Mesendoderm (in vitro differentiated cells): ENCODE data around the gene HMGN4. TPM values are rescaled to one million over a fixed set of nuclear protein-coding genes. Genes with fewer than 3 reads are reported as not detected.

ENCODE experiments used
- DNase-seq: peaks from one replicate; pipeline ENCODE4 v3.0.0; 2013
- H2AK5ac ChIP-seq: 2 replicates; pipeline ENCODE4 v1.6.1; 2013; ENCODE audit warnings: low read length, inconsistent platforms
- H2BK120ac ChIP-seq: 2 replicates; pipeline ENCODE4 v1.6.1; 2013; ENCODE audit warnings: low read depth, mild to moderate bottlenecking, low read length, moderate library complexity, mixed read lengths
- H2BK15ac ChIP-seq: replicated peaks from 2 replicates; pipeline ENCODE4 v1.6.1; 2013; ENCODE audit warnings: low read depth, mild to moderate bottlenecking, moderate library complexity
- H2BK5ac ChIP-seq: 2 replicates; pipeline ENCODE4 v1.6.1; 2013; ENCODE audit warnings: low read length, inconsistent platforms
- H3K18ac ChIP-seq: 2 replicates; pipeline ENCODE4 v1.6.1; 2013; ENCODE audit warnings: mild to moderate bottlenecking, low read length, mixed read lengths
- H3K23ac ChIP-seq: one replicate; pipeline ENCODE4 v1.6.1; 2013; ENCODE audit warnings: low read length
- H3K27ac ChIP-seq: 2 replicates; pipeline ENCODE4 v1.5.1; 2013; ENCODE audit warnings: low read depth, mild to moderate bottlenecking, inconsistent platforms, low read length, moderate library complexity
- H3K27me3 ChIP-seq: 2 replicates; pipeline ENCODE4 v1.6.1; 2013; ENCODE audit warnings: low read length, control low read depth, mild to moderate bottlenecking, inconsistent platforms; ENCODE audit not compliant: insufficient read depth, poor library complexity
- H3K36me3 ChIP-seq: 2 replicates; pipeline ENCODE4 v1.6.1; 2013; ENCODE audit warnings: low read length, inconsistent platforms; ENCODE audit not compliant: control insufficient read depth, insufficient read depth
- H3K4ac ChIP-seq: one replicate; pipeline ENCODE4 v1.6.1; 2013; ENCODE audit warnings: low read depth, mild to moderate bottlenecking, low read length, moderate library complexity
- H3K4me1 ChIP-seq: 2 replicates; pipeline ENCODE4 v1.6.1; 2013; ENCODE audit warnings: low read depth, low read length, inconsistent platforms; ENCODE audit not compliant: control insufficient read depth
- H3K4me2 ChIP-seq: 2 replicates; pipeline ENCODE4 v1.6.1; 2013; ENCODE audit warnings: low read length
- H3K4me3 ChIP-seq: 2 replicates; pipeline ENCODE4 v1.5.1; 2013; ENCODE audit warnings: mild to moderate bottlenecking, low read length
- H3K56ac ChIP-seq: one replicate; pipeline ENCODE4 v1.6.1; 2013; ENCODE audit warnings: low read length
- H3K79me1 ChIP-seq: 2 replicates; pipeline ENCODE4 v1.6.1; 2013; ENCODE audit warnings: low read length, inconsistent platforms
- H3K79me2 ChIP-seq: 2 replicates; pipeline ENCODE4 v1.6.1; 2013; ENCODE audit warnings: mild to moderate bottlenecking, low read length; ENCODE audit not compliant: control insufficient read depth, insufficient read depth
- H3K9ac ChIP-seq: 2 replicates; pipeline ENCODE4 v1.6.1; 2013; ENCODE audit warnings: low read length, inconsistent platforms
- H4K5ac ChIP-seq: one replicate; pipeline ENCODE4 v1.6.1; 2013; ENCODE audit warnings: low read length
- H4K8ac ChIP-seq: one replicate; pipeline ENCODE4 v1.6.1; 2013; ENCODE audit warnings: low read depth, mild to moderate bottlenecking, control low read depth, low read length, moderate library complexity
- WGBS: extraction: QIAGEN DNeasy Blood & Tissue Kit; methylation state at CpG from one replicate; pipeline ENCODE4 v1.1.7; 2013; ENCODE audit warnings: low lambda C conversion rate, missing lambda C conversion rate; ENCODE audit not compliant: insufficient coverage; ENCODE audit errors: extremely low coverage; 5-methylcytosine and 5-hydroxymethylcytosine counted together
- polyA plus RNA-seq, 2 experiments: library from polyadenylated mRNA; stranded (reverse); fragments of 200-250 nt; gene quantifications; one replicate each; pipeline ENCODE4 v1.2.3, GENCODE V29; 2013

The HMGN4 gene
- polyA plus RNA-seq (2013, experiment 1 of 2), result 28.8 TPM
- polyA plus RNA-seq (2013, experiment 2 of 2), result 30.9 TPM

GRCh38 chr6:26537846-26538571, at the start of gene HMGN4:
TSS of gene HMGN4 (plus strand) at chr6:26538366. CDS start at chr6:26545207, 6,841 bp downstream.
- Histone ChIP-seq H3K27me3 (no peaks in the 10 kb centered on the region), H3K4me3 (peak within 1 kb of the TSS; percentile 91), H3K23ac (no peak within 1 kb of the TSS), H3K4ac (peak within 1 kb of the TSS; percentile 78), H2BK120ac (no peak within 1 kb of the TSS), H3K27ac (peak within 1 kb of the TSS; percentile 85), H2BK5ac (no peak within 1 kb of the TSS), H4K8ac (no peak within 1 kb of the TSS), H3K9ac (peak within 1 kb of the TSS; percentile 92), H4K5ac (no peak within 1 kb of the TSS), H3K18ac (peak within 1 kb of the TSS; percentile 85), H3K56ac (peak within 1 kb of the TSS; percentile 94), H3K4me1 (no peaks in the 10 kb centered on the region), H3K36me3 (no peaks in the 10 kb centered on the region), H3K79me2 (peaks cover 7% of the 10 kb centered on the region), H3K4me2 (peak within 1 kb of the TSS; percentile 78), H2AK5ac (no peak within 1 kb of the TSS), H3K79me1 (peaks cover 7% of the 10 kb centered on the region), H2BK15ac (no peak within 1 kb of the TSS)
- DNase-seq, result peak; percentile 97
- no CpG with 5 or more reads among the region's 49 CpGs for WGBS

- Histone ChIP-seq H3K18ac (no peak overlapping the region), H3K36me3 (no peaks in the 10 kb centered on the region), H3K9ac (no peak overlapping the region), H3K27ac (no peak overlapping the region), H3K79me1 (no peaks in the 10 kb centered on the region), H2AK5ac (no peak overlapping the region), H3K4me1 (no peaks in the 10 kb centered on the region), H3K79me2 (no peaks in the 10 kb centered on the region), H3K4me2 (no peak overlapping the region), H3K56ac (no peak overlapping the region), H4K8ac (no peak overlapping the region), H3K27me3 (no peaks in the 10 kb centered on the region), H4K5ac (no peak overlapping the region), H2BK15ac (no peak overlapping the region), H2BK5ac (no peak overlapping the region), H2BK120ac (no peak overlapping the region), H3K4me3 (no peak overlapping the region), H3K23ac (no peak overlapping the region), H3K4ac (no peak overlapping the region)
- no peak for DNase-seq
- no CpG with 5 or more reads among the region's 8 CpGs for WGBS
Observed at GRCh38 chr6:26489996-26490964, 47.9 kb upstream of the HMGN4 start.

GRCh38 chr6:26491604-26492003, 46.6 kb upstream of the HMGN4 start:
- WGBS, result no CpG with 5 or more reads among the region's 5 CpGs
- no peak overlapping the region for H3K56ac ChIP-seq
- H3K79me2 ChIP-seq, result no peaks in the 10 kb centered on the region
- no peak overlapping the region for H2AK5ac ChIP-seq
- no peak overlapping the region for H3K4ac ChIP-seq
- no peak overlapping the region for H3K27ac ChIP-seq
- H3K4me1 ChIP-seq, result no peaks in the 10 kb centered on the region
- no peak overlapping the region for H3K4me2 ChIP-seq
- H4K8ac ChIP-seq, result no peak overlapping the region
- H2BK15ac ChIP-seq, result no peak overlapping the region
- no peak overlapping the region for H3K4me3 ChIP-seq
- DNase-seq, result peak; percentile 20
- no peak overlapping the region for H3K23ac ChIP-seq
- H3K27me3 ChIP-seq, result no peaks in the 10 kb centered on the region
- H2BK5ac ChIP-seq, result no peak overlapping the region
- H3K36me3 ChIP-seq, result no peaks in the 10 kb centered on the region
- no peak overlapping the region for H3K9ac ChIP-seq
- H3K18ac ChIP-seq, result no peak overlapping the region
- H4K5ac ChIP-seq, result no peak overlapping the region
- no peak overlapping the region for H2BK120ac ChIP-seq
- no peaks in the 10 kb centered on the region for H3K79me1 ChIP-seq

GRCh38 chr6:26493258-26493657, 44.9 kb upstream of the HMGN4 start:
- Histone ChIP-seq H2BK120ac (no peak overlapping the region), H3K4ac (no peak overlapping the region), H4K5ac (no peak overlapping the region), H3K4me2 (no peak overlapping the region), H3K27me3 (no peaks in the 10 kb centered on the region), H2BK15ac (no peak overlapping the region), H3K23ac (no peak overlapping the region), H3K18ac (no peak overlapping the region), H3K79me2 (no peaks in the 10 kb centered on the region), H3K4me3 (no peak overlapping the region), H3K36me3 (no peaks in the 10 kb centered on the region), H3K4me1 (no peaks in the 10 kb centered on the region), H4K8ac (no peak overlapping the region), H3K56ac (no peak overlapping the region), H2AK5ac (no peak overlapping the region), H2BK5ac (no peak overlapping the region), H3K79me1 (no peaks in the 10 kb centered on the region), H3K27ac (no peak overlapping the region), H3K9ac (no peak overlapping the region)
- no CpG with 5 or more reads among the region's 2 CpGs for WGBS
- peak; percentile 63 for DNase-seq

GRCh38 chr6:26494117-26494516, 44.0 kb upstream of the HMGN4 start:
- Histone ChIP-seq H3K79me1 (no peaks in the 10 kb centered on the region), H3K4me2 (no peak overlapping the region), H3K27ac (no peak overlapping the region), H2BK5ac (no peak overlapping the region), H3K4me1 (no peaks in the 10 kb centered on the region), H3K4me3 (no peak overlapping the region), H3K36me3 (no peaks in the 10 kb centered on the region), H2BK120ac (no peak overlapping the region), H3K4ac (no peak overlapping the region), H3K56ac (no peak overlapping the region), H3K79me2 (no peaks in the 10 kb centered on the region), H3K18ac (no peak overlapping the region), H2BK15ac (no peak overlapping the region), H3K27me3 (no peaks in the 10 kb centered on the region), H4K5ac (no peak overlapping the region), H2AK5ac (no peak overlapping the region), H3K23ac (no peak overlapping the region), H3K9ac (no peak overlapping the region), H4K8ac (no peak overlapping the region)
- no peak for DNase-seq
- WGBS, result no CpG with 5 or more reads among the region's 3 CpGs
